Hepatocyte (in vitro differentiated cells): ENCODE results near the gene CDKL5.

Experiments
- CTCF ChIP-seq: fragments of 200-600 bp; sonication (generic); IDR thresholded peaks from 2 replicates; pipeline ENCODE4 v1.5.1; 2016; ENCODE audit warnings: antibody characterized with exemption, mild to moderate bottlenecking; ENCODE audit not compliant: poor library complexity
- EZH2 ChIP-seq: fragments of 200-600 bp; sonication (generic); IDR thresholded peaks from 2 replicates; pipeline ENCODE4 v1.6.1; 2016; ENCODE audit warnings: antibody characterized with exemption, mild to moderate bottlenecking, borderline replicate concordance
- EZH2phosphoT487 ChIP-seq: fragments of 200-600 bp; sonication (generic); IDR thresholded peaks from one replicate; pipeline ENCODE4 v1.6.1; 2018; ENCODE audit warnings: antibody characterized with exemption, mild to moderate bottlenecking, low read depth, moderate library complexity; ENCODE audit not compliant: unreplicated experiment, severe bottlenecking

GRCh38 chrX:18677161-18677869 lies 251.9 kb downstream of the CDKL5 start:
- TF ChIP-seq CTCF, result no peak
- no peak for TF ChIP-seq EZH2
- no peak for TF ChIP-seq EZH2phosphoT487
